ENCODE measurements around the gene ZBTB42.

The ZBTB42 gene

GRCh38 chr14:104800771-104801519, at the start of gene ZBTB42:
Gene ZBTB42 (plus strand): TSS chr14:104801101. CDS start chr14:104801198, 97 bp downstream.
- DNase-seq (ENCODE audit: low read depth), result peak; percentile 62

- DNase-seq (ENCODE audit: low read depth), result no peak
Observed at GRCh38 chr14:104751539-104752422, 49.1 kb upstream of the ZBTB42 start.

GRCh38 chr14:104752423-104752734, 48.5 kb upstream of the ZBTB42 start:
- no peak for DNase-seq (ENCODE audit: low read depth)

- peak; percentile 99 for DNase-seq (ENCODE audit: low read depth)
Observed at GRCh38 chr14:104752735-104753527, 48.0 kb upstream of the ZBTB42 start, which contains the start of gene SIVA1. Gene SIVA1 (plus strand): TSS chr14:104753147. CDS start chr14:104753202, 55 bp downstream.

GRCh38 chr14:104753528-104754212, 47.2 kb upstream of the ZBTB42 start:
- peak; percentile 25 for DNase-seq (ENCODE audit: low read depth)

- no peak for DNase-seq (ENCODE audit: low read depth)
Observed at GRCh38 chr14:104754213-104754851, 46.6 kb upstream of the ZBTB42 start.

GRCh38 chr14:104755621-104756020, 45.3 kb upstream of the ZBTB42 start:
- DNase-seq (ENCODE audit: low read depth), result no peak

GRCh38 chr14:104756477-104757237, 44.2 kb upstream of the ZBTB42 start:
- no peak for DNase-seq (ENCODE audit: low read depth)

GRCh38 chr14:104757238-104757585, 43.7 kb upstream of the ZBTB42 start:
- no peak for DNase-seq (ENCODE audit: low read depth)

- DNase-seq (ENCODE audit: low read depth), result no peak
Observed at GRCh38 chr14:104757681-104758392, 43.1 kb upstream of the ZBTB42 start.

- DNase-seq (ENCODE audit: low read depth), result no peak
Observed at GRCh38 chr14:104758981-104759969, 41.6 kb upstream of the ZBTB42 start.

- no peak for DNase-seq (ENCODE audit: low read depth)
Observed at GRCh38 chr14:104765517-104765916, 35.4 kb upstream of the ZBTB42 start.

GRCh38 chr14:104766256-104766862, 34.5 kb upstream of the ZBTB42 start:
- DNase-seq (ENCODE audit: low read depth), result no peak

GRCh38 chr14:104766863-104767633, 33.9 kb upstream of the ZBTB42 start:
- DNase-seq (ENCODE audit: low read depth), result no peak

- no peak for DNase-seq (ENCODE audit: low read depth)
Observed at GRCh38 chr14:104767634-104767918, 33.3 kb upstream of the ZBTB42 start.

- DNase-seq (ENCODE audit: low read depth), result peak; percentile 79
Observed at GRCh38 chr14:104768437-104769323, 32.2 kb upstream of the ZBTB42 start.
